Omental fat pad (tissue), 4 donors: ENCODE data around the gene LY9. TPM values are rescaled to one million over a fixed set of nuclear protein-coding genes. Genes with fewer than 3 reads are reported as not detected.

Experiments used
- ATAC-seq: fragments of 150-250 bp; one replicate; pipeline ENCODE4 v1.9.1; 2016; ENCODE audit warnings: mild to moderate bottlenecking, moderate library complexity; ENCODE audit not compliant: low FRiP score
- DNase-seq: peaks from one replicate; pipeline ENCODE4 v3.0.0-alpha.2; 2019; ENCODE audit warnings: low spot score
- CTCF ChIP-seq, 3 donors: fragments of 450-650 bp; IDR thresholded peaks; one replicate each; pipeline ENCODE4 v1.5.1; 2016 to 2017; ENCODE audit warnings: antibody characterized with exemption in 3 of 3, mild to moderate bottlenecking in 3 of 3, moderate library complexity in 2 of 3
- total RNA-seq, 4 donors: library from RNA; depleted of rRNA; stranded (reverse); fragments of >200 nt; gene quantifications; one replicate each; pipeline ENCODE4 v1.1.0, GENCODE V29; 2016

The LY9 gene
- total RNA-seq, 4 donors from 2014 or later = 0.95 to 3.2 (median 1.4) TPM

GRCh38 chr1:160759740-160760139, 36.2 kb upstream of the LY9 start:
- TF ChIP-seq CTCF (IDR thresholded peaks at IDR 0.05) = no peak
- no peak for ATAC-seq
- no peak for DNase-seq

GRCh38 chr1:160761046-160761445, 34.9 kb upstream of the LY9 start:
- DNase-seq = no peak
- TF ChIP-seq CTCF (IDR thresholded peaks at IDR 0.05) = no peak
- ATAC-seq = no peak

GRCh38 chr1:160761886-160762285, 34.1 kb upstream of the LY9 start:
- no peak for DNase-seq
- no peak for TF ChIP-seq CTCF (IDR thresholded peaks at IDR 0.05)
- no peak for ATAC-seq

GRCh38 chr1:160763993-160764392, 32.0 kb upstream of the LY9 start:
- no peak for TF ChIP-seq CTCF (IDR thresholded peaks at IDR 0.05)
- DNase-seq = no peak
- no peak for ATAC-seq

GRCh38 chr1:160767395-160768294, 28.3 kb upstream of the LY9 start:
- DNase-seq (no peak), ATAC-seq (no peak)

GRCh38 chr1:160768295-160768657, 27.7 kb upstream of the LY9 start:
- no peak for ATAC-seq
- no peak for TF ChIP-seq CTCF (IDR thresholded peaks at IDR 0.05)

More at GRCh38 chr1:160767395-160768294, 28.3 kb upstream of the LY9 start:
- TF ChIP-seq CTCF (IDR thresholded peaks at IDR 0.05) = no peak

GRCh38 chr1:160772331-160772730, 23.6 kb upstream of the LY9 start:
- no peak for TF ChIP-seq CTCF (IDR thresholded peaks at IDR 0.05)

More at GRCh38 chr1:160768295-160768657, 27.7 kb upstream of the LY9 start:
- DNase-seq = no peak

More at GRCh38 chr1:160772331-160772730, 23.6 kb upstream of the LY9 start:
- ATAC-seq (no peak), DNase-seq (no peak)
